Sigmoid colon (tissue), 7 donors: ENCODE data around the gene KRTAP10-11. TPM values are rescaled to one million over a fixed set of nuclear protein-coding genes. Genes with fewer than 3 reads are reported as not detected.
"Not testable (repeated sequence)": the region's sequence is repeated elsewhere in the genome, so short reads cannot be mapped to it uniquely, and the experiment has no call there.

ENCODE experiments used
- DNase-seq: peaks from one replicate; pipeline ENCODE4 v3.0.0-alpha.2; 2019
- H3K27ac ChIP-seq, 4 donors: fragments of 200-600 bp; sonication (generic); one replicate each; pipeline ENCODE4 v1.5.1; 2016 to 2019; ENCODE audit warnings: mild to moderate bottlenecking in 1 of 4
- H3K27me3 ChIP-seq, 3 donors: fragments of 200-600 bp; sonication (generic); one replicate each; pipeline ENCODE4 v1.5.1; 2019; ENCODE audit warnings: mild to moderate bottlenecking in 1 of 3
- H3K36me3 ChIP-seq, 4 donors: fragments of 200-600 bp; sonication (generic); one replicate each; pipeline ENCODE4 v1.5.1; 2016 to 2019
- H3K4me1 ChIP-seq, 4 donors: fragments of 200-600 bp; sonication (generic); one replicate each; pipeline ENCODE4 v1.5.1; 2017 to 2019
- H3K4me3 ChIP-seq, 4 donors: fragments of 200-600 bp; sonication (generic); one replicate each; pipeline ENCODE4 v1.5.1; 2017 to 2019; ENCODE audit warnings: mild to moderate bottlenecking in 2 of 4, moderate library complexity in 1 of 4
- H3K9me3 ChIP-seq, 4 donors: fragments of 200-600 bp in 3 of 4; sonication (generic) in 3 of 4; one replicate each; pipeline versions ENCODE4 v1.5.1 to v1.6.1; 2013 to 2019
- CTCF ChIP-seq, 4 experiments: fragments of 450-650 bp in 3 of 4; fragments of 200-600 bp in 1 of 4; IDR thresholded peaks; one replicate each; pipeline ENCODE4 v1.5.1; 2016 to 2019; ENCODE audit warnings: antibody characterized with exemption in 4 of 4, mild to moderate bottlenecking in 3 of 4, moderate library complexity in 2 of 4
- EP300 ChIP-seq, 4 donors: sonication (generic); formaldehyde crosslinking; IDR thresholded peaks; one replicate each; pipeline ENCODE4 v1.6.1; 2017; ENCODE audit warnings: antibody characterized with exemption in 4 of 4
- POLR2A ChIP-seq, 2 donors: fragments of 450-650 bp; IDR thresholded peaks; one replicate each; pipeline ENCODE4 v1.6.1; 2016; ENCODE audit warnings: antibody characterized with exemption in 2 of 2, mild to moderate bottlenecking in 2 of 2, moderate library complexity in 2 of 2
- POLR2AphosphoS5 ChIP-seq, 4 donors: sonication (generic); formaldehyde crosslinking; IDR thresholded peaks; one replicate each; pipeline ENCODE4 v1.6.1; 2017; ENCODE audit warnings: antibody characterized with exemption in 4 of 4
- WGBS, 2 donors: extraction: QIAGEN DNeasy Blood & Tissue Kit; methylation state at CpG; one replicate each; pipeline ENCODE4 v1.1.7; 2013; 5-methylcytosine and 5-hydroxymethylcytosine counted together
- intact Hi-C: fragments of 100-400 bp; cut with DNase I; formaldehyde crosslinking; loops from one replicate; pipeline ENCODE4 v1.15.1; 2023
- polyA plus RNA-seq, 3 donors: library from polyadenylated mRNA; stranded (reverse); fragments of 200-250 nt; gene quantifications; one replicate each; pipeline ENCODE4 v1.2.3, GENCODE V29; 2013
- total RNA-seq, 4 donors: library from RNA; depleted of rRNA; stranded (reverse); fragments of >200 nt; gene quantifications; one replicate each; pipeline ENCODE4 v1.1.0, GENCODE V29; 2016
- donor health status: healthy with polysubstance abuse.
- donor health status: Bipolar disorder and iron deficiency.
- donor health status: healthy.

KRTAP10-11 gene
- total and polyA plus RNA-seq, 7 donors: not detected

GRCh38 chr21:44684077-44684476 is 37.9 kb downstream of the KRTAP10-11 start:
- Histone ChIP-seq H3K27me3 (peaks cover 0 to 37% (median 8%) of the 10 kb centered on the region in 3 donors), H3K36me3 (no peaks in the 10 kb centered on the region), H3K9me3 (no peaks in the 10 kb centered on the region), H3K27ac (no peak overlapping the region), H3K4me1 (no peaks in the 10 kb centered on the region), H3K4me3 (no peak overlapping the region)
- no peak for DNase-seq
- WGBS, 2 donors: 64 to 81% methylated on average over 7 of the region's 7 CpGs
- intact Hi-C loops: no loop called here
- TF ChIP-seq POLR2A (IDR thresholded peaks at IDR 0.05): no peak
- no peak for TF ChIP-seq CTCF (IDR thresholded peaks at IDR 0.05)

- H3K4me3 ChIP-seq: no peak overlapping the region
- intact Hi-C loops: no loop called here
- DNase-seq: no peak
- no peaks in the 10 kb centered on the region for H3K4me1 ChIP-seq
- H3K36me3 ChIP-seq: no peaks in the 10 kb centered on the region
- 49 to 76% methylated on average over 6 of the region's 6 CpGs for WGBS, 2 donors
- peaks cover 0 to 37% (median 8%) of the 10 kb centered on the region in 3 donors for H3K27me3 ChIP-seq
- TF ChIP-seq POLR2AphosphoS5 (IDR thresholded peaks at IDR 0.05) (no peak), CTCF (IDR thresholded peaks at IDR 0.05) (no peak), POLR2A (IDR thresholded peaks at IDR 0.05) (no peak), EP300 (IDR thresholded peaks at IDR 0.05) (no peak)
- H3K27ac ChIP-seq: no peak overlapping the region
- H3K9me3 ChIP-seq: no peaks in the 10 kb centered on the region
These were observed 38.3 kb downstream of the KRTAP10-11 start for GRCh38 chr21:44684483-44684882.

- H3K27ac ChIP-seq, DNase-seq, H3K36me3 ChIP-seq, H3K4me1 ChIP-seq, intact Hi-C loops, H3K9me3 ChIP-seq, H3K4me3 ChIP-seq: not testable (repeated sequence)
- 72 to 91% methylated on average over 6 of the region's 6 CpGs for WGBS, 2 donors
- H3K27me3 ChIP-seq: peaks cover 0 to 37% (median 8%) of the 10 kb centered on the region in 3 donors
These were observed 38.8 kb downstream of the KRTAP10-11 start for GRCh38 chr21:44685050-44685449.

GRCh38 chr21:44686000-44686781 is 40.0 kb downstream of the KRTAP10-11 start:
- DNase-seq: no peak
- no peaks in the 10 kb centered on the region for H3K9me3 ChIP-seq
- H3K4me1 ChIP-seq: no peaks in the 10 kb centered on the region
- H3K4me3 ChIP-seq: no peak overlapping the region
- WGBS, 2 donors: 31 to 46% methylated on average over 14 of the region's 14 CpGs
- peaks cover 0 to 31% (median 8%) of the 10 kb centered on the region in 3 donors for H3K27me3 ChIP-seq
- intact Hi-C loops: no loop called here
- no peak for TF ChIP-seq EP300 (IDR thresholded peaks at IDR 0.05)
- no peak for TF ChIP-seq POLR2A (IDR thresholded peaks at IDR 0.05)
- no peak for TF ChIP-seq CTCF (IDR thresholded peaks at IDR 0.05)
- TF ChIP-seq POLR2AphosphoS5 (IDR thresholded peaks at IDR 0.05): no peak
- H3K36me3 ChIP-seq: no peaks in the 10 kb centered on the region
- H3K27ac ChIP-seq: no peak overlapping the region

GRCh38 chr21:44686843-44687561 is 40.8 kb downstream of the KRTAP10-11 start:
- 70 to 78% methylated on average over 25 of the region's 25 CpGs for WGBS, 2 donors
- no peaks in the 10 kb centered on the region for H3K9me3 ChIP-seq
- no peaks in the 10 kb centered on the region for H3K36me3 ChIP-seq
- no peak for TF ChIP-seq POLR2AphosphoS5 (IDR thresholded peaks at IDR 0.05)
- peaks cover 0 to 31% (median 8%) of the 10 kb centered on the region in 3 donors for H3K27me3 ChIP-seq
- H3K27ac ChIP-seq: no peak overlapping the region
- no peak overlapping the region for H3K4me3 ChIP-seq
- no peaks in the 10 kb centered on the region for H3K4me1 ChIP-seq
- no peak for DNase-seq
- intact Hi-C loops: no loop called here
